22Rv1 (cell line): ENCODE data around the gene GPC6.

Experiments used
- H3K27ac ChIP-seq: fragments of 450-650 bp; 2 replicates; pipeline ENCODE4 v1.5.1; 2017
- ZFX ChIP-seq: fragments of 450-650 bp; IDR thresholded peaks from 2 replicates; pipeline ENCODE4 v1.6.1; 2017; ENCODE audit warnings: antibody characterized with exemption, borderline replicate concordance
- TF ChIP-seq, protein P1 (sequence below): fragments of 450-650 bp; IDR thresholded peaks from 2 replicates; pipeline ENCODE4 v1.5.1; 2017; ENCODE audit warnings: mild to moderate bottlenecking

Gene GPC6

GRCh38 chr13:93750676-93751075 lies 524.1 kb downstream of the GPC6 start:
- H3K27ac ChIP-seq = no peak overlapping the region
- TF ChIP-seq, protein P1, sequence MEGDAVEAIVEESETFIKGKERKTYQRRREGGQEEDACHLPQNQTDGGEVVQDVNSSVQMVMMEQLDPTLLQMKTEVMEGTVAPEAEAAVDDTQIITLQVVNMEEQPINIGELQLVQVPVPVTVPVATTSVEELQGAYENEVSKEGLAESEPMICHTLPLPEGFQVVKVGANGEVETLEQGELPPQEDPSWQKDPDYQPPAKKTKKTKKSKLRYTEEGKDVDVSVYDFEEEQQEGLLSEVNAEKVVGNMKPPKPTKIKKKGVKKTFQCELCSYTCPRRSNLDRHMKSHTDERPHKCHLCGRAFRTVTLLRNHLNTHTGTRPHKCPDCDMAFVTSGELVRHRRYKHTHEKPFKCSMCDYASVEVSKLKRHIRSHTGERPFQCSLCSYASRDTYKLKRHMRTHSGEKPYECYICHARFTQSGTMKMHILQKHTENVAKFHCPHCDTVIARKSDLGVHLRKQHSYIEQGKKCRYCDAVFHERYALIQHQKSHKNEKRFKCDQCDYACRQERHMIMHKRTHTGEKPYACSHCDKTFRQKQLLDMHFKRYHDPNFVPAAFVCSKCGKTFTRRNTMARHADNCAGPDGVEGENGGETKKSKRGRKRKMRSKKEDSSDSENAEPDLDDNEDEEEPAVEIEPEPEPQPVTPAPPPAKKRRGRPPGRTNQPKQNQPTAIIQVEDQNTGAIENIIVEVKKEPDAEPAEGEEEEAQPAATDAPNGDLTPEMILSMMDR = no peak
- TF ChIP-seq ZFX = no peak

GRCh38 chr13:93751117-93751516 lies 524.5 kb downstream of the GPC6 start:
- no peak for TF ChIP-seq ZFX
- TF ChIP-seq, protein P1 = no peak
- H3K27ac ChIP-seq = no peak overlapping the region

DNA sequence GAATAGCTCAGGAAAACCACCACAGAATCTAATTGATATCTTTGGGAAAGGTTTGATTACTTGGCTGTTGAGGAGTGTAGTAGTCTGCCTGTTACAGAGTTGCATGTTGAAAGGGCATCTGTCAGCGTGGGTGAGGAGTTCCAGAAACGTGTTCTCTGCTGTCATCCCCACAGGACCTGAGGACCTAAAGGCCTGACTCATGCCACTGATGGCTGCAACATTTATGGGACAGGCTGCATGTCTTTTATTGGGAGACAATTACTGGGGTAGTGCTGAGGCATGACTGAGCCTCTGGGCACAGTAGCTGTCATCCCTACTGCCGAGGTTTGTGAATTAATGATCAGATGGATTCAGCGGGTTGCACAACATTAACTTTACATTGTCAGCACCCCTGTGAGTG lies 525.9 kb downstream of the GPC6 start:
- TF ChIP-seq, protein P1 = no peak
- TF ChIP-seq ZFX = no peak
- no peak overlapping the region for H3K27ac ChIP-seq

- TF ChIP-seq, protein P1 = no peak
- no peak for TF ChIP-seq ZFX
These were observed 527.0 kb downstream of the GPC6 start for GRCh38 chr13:93753639-93754038.

GRCh38 chr13:93755341-93755740 lies 528.7 kb downstream of the GPC6 start:
- no peak for TF ChIP-seq ZFX
- TF ChIP-seq, protein P1 = no peak
- H3K27ac ChIP-seq = no peak overlapping the region

More at GRCh38 chr13:93753639-93754038, 527.0 kb downstream of the GPC6 start:
- H3K27ac ChIP-seq = no peak overlapping the region

DNA sequence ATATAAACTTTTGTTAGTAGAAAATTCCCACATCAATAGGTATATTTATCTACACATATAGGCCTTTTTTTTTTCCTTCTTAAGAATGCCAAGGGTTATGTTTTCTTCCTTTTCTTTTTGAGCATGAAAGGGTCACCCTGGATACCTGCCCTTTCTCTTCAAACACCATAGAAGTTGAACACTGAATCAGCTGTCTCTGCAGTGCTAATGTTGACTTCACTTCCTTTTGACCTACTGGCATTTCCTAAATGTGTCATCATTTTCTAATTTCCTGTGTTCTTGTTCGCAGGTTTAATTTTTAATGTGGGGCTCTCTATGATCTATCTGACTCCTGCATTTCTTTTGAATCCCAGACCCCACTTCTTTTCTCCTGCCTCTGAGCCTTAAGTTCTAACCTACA lies 532.0 kb downstream of the GPC6 start:
- TF ChIP-seq, protein P1 = no peak
- no peak for TF ChIP-seq ZFX
- H3K27ac ChIP-seq = no peak overlapping the region

GRCh38 chr13:93762708-93763426 lies 536.3 kb downstream of the GPC6 start:
- H3K27ac ChIP-seq = no peak overlapping the region
- no peak for TF ChIP-seq ZFX
- TF ChIP-seq, protein P1 = no peak
